ENCODE measurements around the gene STK32C. TPM values are rescaled to one million over a fixed set of nuclear protein-coding genes. Genes with fewer than 3 reads are reported as not detected.

The STK32C gene
- total RNA-seq, 1 experiment from 2014 or later: 13.9 TPM

GRCh38 chr10:132209978-132210530 lies 97.7 kb downstream of the STK32C start:
- H3K4me2 ChIP-seq: no peak overlapping the region
- intact Hi-C loops (cut with micrococcal nuclease; ENCODE audit: unreplicated experiment): no loop called here
- no peak overlapping the region for H3K27ac ChIP-seq
- no peaks in the 10 kb centered on the region for H4K20me1 ChIP-seq (ENCODE audit: insufficient read depth)
- H3K9me2 ChIP-seq (ENCODE audit: insufficient read depth): no peaks in the 10 kb centered on the region
- TF ChIP-seq CTCF (conservative IDR thresholded peaks at IDR 0.05): no peak
- no peak for TF ChIP-seq EZH2 (IDR thresholded peaks at IDR 0.05; ENCODE audit: low read depth)
- H3K4me1 ChIP-seq (replicated peaks; ENCODE audit: insufficient read depth): no peaks in the 10 kb centered on the region
- no peak for DNase-seq
- H3K27me3 ChIP-seq (ENCODE audit: insufficient read depth, low read depth): no peaks in the 10 kb centered on the region
- H3K79me2 ChIP-seq (ENCODE audit: low read depth): no peaks in the 10 kb centered on the region
- no peak overlapping the region for H3K4me3 ChIP-seq
- ChIA-PET POLR2A (ENCODE audit: unreplicated experiment) (no interaction called here), CTCF (interaction anchor here (0.6 kb wide), 1 partner anchor 60 kb away, joined by 3 read pairs; no protein-coding TSS in a partner anchor)
- no TSS peak for BruUV-seq (replicated peaks)
- no peak overlapping the region for H2AFZ ChIP-seq
- no peaks in the 10 kb centered on the region for H3K36me3 ChIP-seq (ENCODE audit: low read depth)
- no peaks in the 10 kb centered on the region for H3K9me3 ChIP-seq (ENCODE audit: insufficient read depth, low read depth)
- no peaks in the 10 kb centered on the region for H3F3A ChIP-seq (ENCODE audit: insufficient read depth, low read depth)

GRCh38 chr10:132209130-132209529 lies 98.6 kb downstream of the STK32C start:
- Histone ChIP-seq H3K9me2 (ENCODE audit: insufficient read depth) (no peaks in the 10 kb centered on the region), H3K9me3 (ENCODE audit: insufficient read depth, low read depth) (no peaks in the 10 kb centered on the region)
- no TSS peak for BruUV-seq (replicated peaks)

GRCh38 chr10:132208462-132209050 lies 99.2 kb downstream of the STK32C start:
- CTCF ChIA-PET: no interaction called here
- POLR2A ChIA-PET (ENCODE audit: unreplicated experiment): no interaction called here
- no TSS peak for BruUV-seq (replicated peaks)

More at GRCh38 chr10:132209130-132209529, 98.6 kb downstream of the STK32C start:
- POLR2A ChIA-PET (ENCODE audit: unreplicated experiment): no interaction called here
- no peaks in the 10 kb centered on the region for H3F3A ChIP-seq (ENCODE audit: insufficient read depth, low read depth)
- no peak overlapping the region for H2AFZ ChIP-seq
- TF ChIP-seq EZH2 (IDR thresholded peaks at IDR 0.05; ENCODE audit: low read depth) (no peak), CTCF (conservative IDR thresholded peaks at IDR 0.05) (no peak)
- H3K27me3 ChIP-seq (ENCODE audit: insufficient read depth, low read depth): no peaks in the 10 kb centered on the region
- no peak overlapping the region for H3K27ac ChIP-seq
- no peaks in the 10 kb centered on the region for H3K79me2 ChIP-seq (ENCODE audit: low read depth)
- DNase-seq: no peak
- no peak overlapping the region for H3K4me3 ChIP-seq
- H3K36me3 ChIP-seq (ENCODE audit: low read depth): no peaks in the 10 kb centered on the region
- intact Hi-C loops (cut with micrococcal nuclease; ENCODE audit: unreplicated experiment): no loop called here
- CTCF ChIA-PET: no interaction called here
- H3K4me1 ChIP-seq (replicated peaks; ENCODE audit: insufficient read depth): no peaks in the 10 kb centered on the region
- no peaks in the 10 kb centered on the region for H4K20me1 ChIP-seq (ENCODE audit: insufficient read depth)
- H3K4me2 ChIP-seq: no peak overlapping the region

More at GRCh38 chr10:132208462-132209050, 99.2 kb downstream of the STK32C start:
- Histone ChIP-seq H2AFZ (no peak overlapping the region), H3K4me2 (no peak overlapping the region), H4K20me1 (ENCODE audit: insufficient read depth) (no peaks in the 10 kb centered on the region), H3K9me2 (ENCODE audit: insufficient read depth) (no peaks in the 10 kb centered on the region), H3K27me3 (ENCODE audit: insufficient read depth, low read depth) (no peaks in the 10 kb centered on the region), H3K79me2 (ENCODE audit: low read depth) (no peaks in the 10 kb centered on the region), H3K36me3 (ENCODE audit: low read depth) (no peaks in the 10 kb centered on the region), H3K27ac (no peak overlapping the region), H3F3A (ENCODE audit: insufficient read depth, low read depth) (no peaks in the 10 kb centered on the region), H3K4me3 (no peak overlapping the region), H3K9me3 (ENCODE audit: insufficient read depth, low read depth) (no peaks in the 10 kb centered on the region), H3K4me1 (replicated peaks; ENCODE audit: insufficient read depth) (no peaks in the 10 kb centered on the region)
- intact Hi-C loops (cut with micrococcal nuclease; ENCODE audit: unreplicated experiment): no loop called here
- no peak for DNase-seq
- TF ChIP-seq EZH2 (IDR thresholded peaks at IDR 0.05; ENCODE audit: low read depth): no peak
